HG03196 (cell line): ENCODE data around the gene RNF166.

Experiments used
- ATAC-seq: cut with Tn5 transposase; IDR thresholded peaks from one replicate; pipeline ENCODE4 v1.9.1; 2021; ENCODE audit not compliant: unreplicated experiment

Gene RNF166

GRCh38 chr16:88711750-88712340 is 5.6 kb upstream of the RNF166 start:
- no peak for ATAC-seq

- no peak for ATAC-seq
Measured at GRCh38 chr16:88710556-88710955, 4.3 kb upstream of the RNF166 start.

GRCh38 chr16:88706965-88707826 is 988 bp upstream of the RNF166 start:
- no peak for ATAC-seq

- ATAC-seq = peak; percentile 8
Measured at GRCh38 chr16:88705801-88706228, 393 bp downstream of the RNF166 start.

GRCh38 chr16:88705076-88705684 is 1.0 kb downstream of the RNF166 start:
- no peak for ATAC-seq

- no peak for ATAC-seq
Measured at GRCh38 chr16:88703486-88704309, 2.5 kb downstream of the RNF166 start.

GRCh38 chr16:88702371-88703210 is 3.6 kb downstream of the RNF166 start:
- ATAC-seq = no peak

GRCh38 chr16:88701581-88702370 is 4.4 kb downstream of the RNF166 start:
- ATAC-seq = no peak

GRCh38 chr16:88700636-88701482 is 5.3 kb downstream of the RNF166 start:
- peak; percentile 47 for ATAC-seq

- ATAC-seq = no peak
Measured at GRCh38 chr16:88700322-88700635, 5.9 kb downstream of the RNF166 start.

- no peak for ATAC-seq
Measured at GRCh38 chr16:88699180-88699579, 7.0 kb downstream of the RNF166 start.

GRCh38 chr16:88698646-88699045 is 7.6 kb downstream of the RNF166 start:
- ATAC-seq = no peak

GRCh38 chr16:88697831-88698615 is 8.2 kb downstream of the RNF166 start:
- ATAC-seq = no peak

GRCh38 chr16:88697116-88697830 is 8.9 kb downstream of the RNF166 start:
- no peak for ATAC-seq

- no peak for ATAC-seq
Measured at GRCh38 chr16:88696441-88696840, 9.8 kb downstream of the RNF166 start.

- no peak for ATAC-seq
Measured at GRCh38 chr16:88695753-88696152, 10.5 kb downstream of the RNF166 start.

- ATAC-seq = no peak
Measured at GRCh38 chr16:88695218-88695617, 11.0 kb downstream of the RNF166 start.
